Mesothelial cell of epicardium (in vitro differentiated cells): ENCODE results near the gene CCDC198. TPM values are rescaled to one million over a fixed set of nuclear protein-coding genes. Genes with fewer than 3 reads are reported as not detected.

ENCODE experiments used
- DNase-seq, 2 experiments: peaks; one replicate each; pipeline ENCODE4 v3.0.0; 2021; ENCODE audit warnings: low spot score in 2 of 2; ENCODE audit not compliant: unreplicated experiment in 2 of 2
- H3K27ac Mint-ChIP-seq: 2 replicates; pipeline ENCODE4 v1.8.0; 2021; ENCODE audit warnings: mixed read lengths
- H3K27me3 Mint-ChIP-seq: 2 replicates; pipeline ENCODE4 v1.8.0; 2021; ENCODE audit warnings: low read depth, mixed read lengths
- H3K36me3 Mint-ChIP-seq: 2 replicates; pipeline ENCODE4 v1.8.0; 2021; ENCODE audit warnings: mixed read lengths
- H3K4me1 Mint-ChIP-seq: 2 replicates; pipeline ENCODE4 v1.8.0; 2021; ENCODE audit warnings: mixed read lengths
- H3K4me3 Mint-ChIP-seq: 2 replicates; pipeline ENCODE4 v1.8.0; 2021; ENCODE audit warnings: mild to moderate bottlenecking, moderate library complexity, mixed read lengths
- H3K9me3 Mint-ChIP-seq: 2 replicates; pipeline ENCODE4 v1.8.0; 2021; ENCODE audit warnings: mixed read lengths
- total RNA-seq: library from RNA; stranded (reverse); gene quantifications from 3 replicates; pipeline ENCODE4 v1.2.1, GENCODE V29; 2021
- TF ChIP-seq, protein P1 (sequence below): fragments of 200-600 bp; sonication (generic); IDR thresholded peaks from one replicate; pipeline ENCODE4 v1.5.0; 2021; ENCODE audit warnings: antibody characterized with exemption; ENCODE audit not compliant: unreplicated experiment

CCDC198 gene
- total RNA-seq, 1 donor from 2014 or later, result not detected

DNA sequence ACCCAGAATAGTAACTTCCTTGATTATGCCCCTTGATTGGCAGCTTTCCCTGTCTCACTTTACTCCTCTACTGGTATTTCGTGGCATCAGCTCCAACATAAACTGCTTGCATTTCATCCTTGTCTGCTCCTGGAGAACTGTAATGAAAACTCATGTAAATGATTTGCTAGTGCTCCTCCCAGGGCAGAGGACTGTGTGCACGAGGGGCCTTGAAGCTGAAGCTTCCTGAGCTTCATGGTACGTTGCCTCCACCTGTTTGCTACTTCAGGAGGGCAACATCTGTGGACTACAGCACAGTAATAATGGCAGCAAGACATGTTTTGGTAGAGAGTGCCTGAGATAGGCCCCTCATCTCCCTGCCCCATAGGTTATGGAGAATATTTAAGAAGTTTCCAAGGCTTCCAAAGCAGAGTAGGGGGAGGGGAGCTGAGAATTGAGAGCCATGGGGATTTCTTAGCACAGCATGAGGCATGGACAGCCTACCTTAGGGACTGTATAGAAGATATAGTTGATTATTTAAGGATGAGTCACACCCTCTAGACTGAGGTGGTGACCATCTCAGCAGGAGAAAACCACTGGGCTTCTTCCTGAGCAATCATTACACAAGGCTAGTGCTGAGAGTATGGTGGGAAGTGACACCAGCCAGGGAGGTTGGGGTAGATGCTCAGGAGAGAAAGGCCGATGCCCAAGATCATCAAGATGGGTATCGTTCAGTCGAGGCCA is 29.5 kb downstream of the CCDC198 start:
- TF ChIP-seq, protein P1, sequence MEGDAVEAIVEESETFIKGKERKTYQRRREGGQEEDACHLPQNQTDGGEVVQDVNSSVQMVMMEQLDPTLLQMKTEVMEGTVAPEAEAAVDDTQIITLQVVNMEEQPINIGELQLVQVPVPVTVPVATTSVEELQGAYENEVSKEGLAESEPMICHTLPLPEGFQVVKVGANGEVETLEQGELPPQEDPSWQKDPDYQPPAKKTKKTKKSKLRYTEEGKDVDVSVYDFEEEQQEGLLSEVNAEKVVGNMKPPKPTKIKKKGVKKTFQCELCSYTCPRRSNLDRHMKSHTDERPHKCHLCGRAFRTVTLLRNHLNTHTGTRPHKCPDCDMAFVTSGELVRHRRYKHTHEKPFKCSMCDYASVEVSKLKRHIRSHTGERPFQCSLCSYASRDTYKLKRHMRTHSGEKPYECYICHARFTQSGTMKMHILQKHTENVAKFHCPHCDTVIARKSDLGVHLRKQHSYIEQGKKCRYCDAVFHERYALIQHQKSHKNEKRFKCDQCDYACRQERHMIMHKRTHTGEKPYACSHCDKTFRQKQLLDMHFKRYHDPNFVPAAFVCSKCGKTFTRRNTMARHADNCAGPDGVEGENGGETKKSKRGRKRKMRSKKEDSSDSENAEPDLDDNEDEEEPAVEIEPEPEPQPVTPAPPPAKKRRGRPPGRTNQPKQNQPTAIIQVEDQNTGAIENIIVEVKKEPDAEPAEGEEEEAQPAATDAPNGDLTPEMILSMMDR, result no peak
- no peak for DNase-seq
- Mint-ChIP-seq H3K4me1 (no peaks in the 10 kb centered on the region), H3K4me3 (no peak overlapping the region), H3K27ac (no peak overlapping the region), H3K36me3 (no peaks in the 10 kb centered on the region), H3K9me3 (peaks cover 9% of the 10 kb centered on the region), H3K27me3 (peaks cover 1% of the 10 kb centered on the region)

DNA sequence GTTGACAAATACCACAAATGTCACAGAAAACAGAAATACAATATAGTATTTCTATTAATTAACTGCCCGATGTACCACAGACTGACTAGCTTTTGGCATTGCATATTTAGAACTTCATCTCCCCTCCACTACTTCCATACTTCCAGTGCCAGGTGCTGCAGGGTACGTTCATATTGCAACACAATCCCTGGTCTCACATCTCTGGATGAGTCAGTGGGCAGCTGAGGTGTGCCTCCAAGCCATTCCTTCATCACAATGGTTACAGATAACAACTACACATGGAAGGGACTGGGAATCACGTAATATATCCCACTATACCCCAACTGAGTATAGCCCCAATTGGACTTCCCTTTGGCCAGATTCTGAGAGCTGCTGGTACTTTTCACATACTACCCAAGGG is 31.1 kb downstream of the CCDC198 start:
- Mint-ChIP-seq H3K36me3 (no peaks in the 10 kb centered on the region), H3K4me3 (no peak overlapping the region), H3K4me1 (no peaks in the 10 kb centered on the region), H3K27ac (no peak overlapping the region), H3K9me3 (peaks cover 5% of the 10 kb centered on the region), H3K27me3 (peaks cover 1% of the 10 kb centered on the region)
- TF ChIP-seq, protein P1, result no peak
- no peak for DNase-seq

DNA sequence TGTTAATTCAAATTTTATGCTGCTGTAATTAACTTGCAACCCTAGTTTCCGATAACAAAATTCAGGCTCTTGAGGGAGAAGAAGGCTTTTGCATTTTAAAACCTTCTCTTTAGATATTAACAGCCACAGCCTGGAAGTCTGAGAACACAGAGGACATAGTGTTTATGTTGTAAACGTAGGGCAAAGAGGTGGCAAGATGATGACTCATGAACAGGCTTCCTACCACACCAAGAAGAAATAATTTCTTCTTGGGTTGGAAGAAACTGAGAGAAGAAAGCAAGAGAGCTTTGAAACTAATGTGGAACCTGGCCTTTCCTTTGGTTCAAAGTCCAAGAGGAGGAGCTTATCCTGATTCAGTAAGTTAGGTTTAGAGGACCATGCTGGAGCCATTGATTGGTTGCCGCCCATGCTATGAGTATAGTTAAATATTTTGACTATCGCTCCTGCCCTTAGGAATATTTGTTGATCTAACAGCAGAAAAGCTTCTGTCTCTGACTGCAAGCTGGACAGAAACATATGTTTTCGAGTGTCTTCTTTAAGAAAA is 31.8 kb downstream of the CCDC198 start:
- no peak overlapping the region for H3K27ac Mint-ChIP-seq
- TF ChIP-seq, protein P1, result no peak

DNA sequence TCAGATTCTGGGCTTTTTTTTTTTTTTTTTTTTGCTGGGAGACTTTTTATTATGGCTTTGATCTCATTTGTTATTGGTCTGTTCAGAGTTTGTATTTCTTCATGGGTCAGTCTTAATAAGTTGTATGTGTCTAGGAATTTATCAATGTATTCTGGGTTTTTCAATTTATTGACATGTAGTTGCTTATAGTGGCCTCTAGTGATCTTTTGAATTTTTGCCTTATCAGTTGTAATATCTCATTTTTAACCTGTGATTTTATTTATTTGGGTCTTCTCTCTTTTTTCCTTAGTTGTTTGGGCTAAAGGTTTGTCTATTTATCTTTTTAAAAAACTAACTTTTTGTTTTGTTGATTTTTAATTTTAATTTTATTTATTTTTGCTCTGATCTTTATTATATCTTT is 57.7 kb downstream of the CCDC198 start:
- Mint-ChIP-seq H3K27me3 (no peaks in the 10 kb centered on the region), H3K4me3 (no peak overlapping the region), H3K36me3 (no peaks in the 10 kb centered on the region), H3K27ac (no peak overlapping the region), H3K4me1 (no peaks in the 10 kb centered on the region), H3K9me3 (peaks cover 52% of the 10 kb centered on the region)
- no peak for DNase-seq
- TF ChIP-seq, protein P1, result no peak

More for the DNA sequence above, 31.8 kb downstream of the CCDC198 start:
- Mint-ChIP-seq H3K9me3 (peaks cover 7% of the 10 kb centered on the region), H3K27me3 (peaks cover 1% of the 10 kb centered on the region), H3K4me1 (no peaks in the 10 kb centered on the region), H3K36me3 (no peaks in the 10 kb centered on the region), H3K4me3 (no peak overlapping the region)
- DNase-seq, result no peak

DNA sequence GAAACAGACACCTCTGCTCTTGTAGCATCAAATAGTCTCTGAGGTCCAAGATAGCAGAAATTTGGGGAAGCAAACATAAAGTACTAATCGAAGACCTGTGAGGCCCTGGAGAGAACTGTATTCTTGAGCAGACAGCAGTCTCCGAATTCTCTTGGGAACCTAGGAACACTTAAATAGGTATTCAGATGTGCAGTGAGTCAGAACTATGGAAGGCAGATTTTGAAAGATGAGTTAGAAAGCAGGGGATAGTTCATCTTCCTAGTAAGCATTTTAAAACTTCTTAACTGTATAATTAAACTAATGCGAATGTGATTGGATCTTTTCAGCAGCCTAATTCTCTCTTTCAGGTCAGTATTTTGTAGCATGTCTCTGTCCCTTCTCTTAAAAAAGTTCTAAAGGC is 72.7 kb downstream of the CCDC198 start:
- DNase-seq, result no peak
- Mint-ChIP-seq H3K4me3 (no peak overlapping the region), H3K27ac (no peak overlapping the region), H3K36me3 (no peaks in the 10 kb centered on the region), H3K27me3 (no peaks in the 10 kb centered on the region), H3K9me3 (no peaks in the 10 kb centered on the region), H3K4me1 (peaks cover 5% of the 10 kb centered on the region)
- TF ChIP-seq, protein P1, result no peak
